ES-I3 (cell line): ENCODE measurements around the gene KDR.

Source experiments
- H3K36me3 ChIP-seq: 2 replicates; pipeline ENCODE4 v1.6.1; 2013; ENCODE audit warnings: mild to moderate bottlenecking, low read length, control low read depth, moderate library complexity; ENCODE audit not compliant: insufficient read depth
- H3K4me1 ChIP-seq: 2 replicates; pipeline ENCODE4 v1.6.1; 2013; ENCODE audit warnings: mild to moderate bottlenecking, control low read depth, low read length; ENCODE audit not compliant: insufficient read depth
- H3K9ac ChIP-seq: 2 replicates; pipeline ENCODE4 v1.6.1; 2013; ENCODE audit warnings: low read depth, mild to moderate bottlenecking, low read length, moderate library complexity
- H3K9me3 ChIP-seq: 2 replicates; pipeline ENCODE4 v1.6.1; 2013; ENCODE audit warnings: mild to moderate bottlenecking, low read length, moderate library complexity; ENCODE audit not compliant: control insufficient read depth, insufficient read depth

KDR gene

GRCh38 chr4:55110131-55110530, 15.3 kb downstream of the KDR start:
- H3K9ac ChIP-seq: no peak overlapping the region
- peaks cover 47% of the 10 kb centered on the region for H3K36me3 ChIP-seq
- no peaks in the 10 kb centered on the region for H3K9me3 ChIP-seq
- H3K4me1 ChIP-seq: no peaks in the 10 kb centered on the region

GRCh38 chr4:55107054-55107453, 18.3 kb downstream of the KDR start:
- Histone ChIP-seq H3K36me3 (peaks cover 46% of the 10 kb centered on the region), H3K9me3 (no peaks in the 10 kb centered on the region), H3K9ac (no peak overlapping the region), H3K4me1 (no peaks in the 10 kb centered on the region)

GRCh38 chr4:55103224-55103623, 22.2 kb downstream of the KDR start:
- H3K4me1 ChIP-seq: no peaks in the 10 kb centered on the region
- no peaks in the 10 kb centered on the region for H3K9me3 ChIP-seq
- no peak overlapping the region for H3K9ac ChIP-seq
- H3K36me3 ChIP-seq: peaks cover 52% of the 10 kb centered on the region

- H3K9me3 ChIP-seq: no peaks in the 10 kb centered on the region
- no peak overlapping the region for H3K9ac ChIP-seq
- H3K36me3 ChIP-seq: peaks cover 60% of the 10 kb centered on the region
- H3K4me1 ChIP-seq: no peaks in the 10 kb centered on the region
These were observed 25.6 kb downstream of the KDR start for GRCh38 chr4:55099816-55100215.

- H3K9me3 ChIP-seq: no peaks in the 10 kb centered on the region
- no peaks in the 10 kb centered on the region for H3K4me1 ChIP-seq
- H3K36me3 ChIP-seq: peaks cover 55% of the 10 kb centered on the region
- no peak overlapping the region for H3K9ac ChIP-seq
These were observed 26.8 kb downstream of the KDR start for GRCh38 chr4:55098456-55099204.

- no peaks in the 10 kb centered on the region for H3K4me1 ChIP-seq
- H3K9ac ChIP-seq: no peak overlapping the region
- no peaks in the 10 kb centered on the region for H3K9me3 ChIP-seq
- H3K36me3 ChIP-seq: peaks cover 53% of the 10 kb centered on the region
These were observed 28.8 kb downstream of the KDR start for GRCh38 chr4:55096619-55097018.

GRCh38 chr4:55096045-55096444, 29.4 kb downstream of the KDR start:
- Histone ChIP-seq H3K4me1 (no peaks in the 10 kb centered on the region), H3K36me3 (peaks cover 51% of the 10 kb centered on the region), H3K9me3 (no peaks in the 10 kb centered on the region), H3K9ac (no peak overlapping the region)

- Histone ChIP-seq H3K36me3 (peaks cover 49% of the 10 kb centered on the region), H3K9ac (no peak overlapping the region), H3K9me3 (no peaks in the 10 kb centered on the region), H3K4me1 (peaks cover 6% of the 10 kb centered on the region; the same call in 1 of the 2 replicates)
These were observed 32.9 kb downstream of the KDR start for GRCh38 chr4:55092504-55092903.

GRCh38 chr4:55089916-55090315, 35.5 kb downstream of the KDR start:
- Histone ChIP-seq H3K9me3 (no peaks in the 10 kb centered on the region), H3K9ac (no peak overlapping the region), H3K4me1 (peaks cover 7% of the 10 kb centered on the region; the same call in 1 of the 2 replicates), H3K36me3 (peaks cover 55% of the 10 kb centered on the region)

GRCh38 chr4:55087913-55088260, 37.5 kb downstream of the KDR start:
- H3K36me3 ChIP-seq: peaks cover 71% of the 10 kb centered on the region
- H3K9ac ChIP-seq: no peak overlapping the region

GRCh38 chr4:55087009-55087912, 38.1 kb downstream of the KDR start:
- Histone ChIP-seq H3K4me1 (peaks cover 7% of the 10 kb centered on the region; the same call in 1 of the 2 replicates), H3K36me3 (peaks cover 69% of the 10 kb centered on the region)

More at GRCh38 chr4:55087913-55088260, 37.5 kb downstream of the KDR start:
- Histone ChIP-seq H3K9me3 (no peaks in the 10 kb centered on the region), H3K4me1 (peaks cover 7% of the 10 kb centered on the region; the same call in 1 of the 2 replicates)

GRCh38 chr4:55086578-55086977, 38.8 kb downstream of the KDR start:
- Histone ChIP-seq H3K36me3 (peaks cover 70% of the 10 kb centered on the region), H3K4me1 (peaks cover 7% of the 10 kb centered on the region; the same call in 1 of the 2 replicates), H3K9me3 (no peaks in the 10 kb centered on the region), H3K9ac (no peak overlapping the region)

More at GRCh38 chr4:55087009-55087912, 38.1 kb downstream of the KDR start:
- Histone ChIP-seq H3K9me3 (no peaks in the 10 kb centered on the region), H3K9ac (no peak overlapping the region)

GRCh38 chr4:55083735-55084134, 41.7 kb downstream of the KDR start:
- H3K36me3 ChIP-seq: peaks cover 60% of the 10 kb centered on the region
- no peak overlapping the region for H3K9ac ChIP-seq

GRCh38 chr4:55082756-55083155, 42.6 kb downstream of the KDR start:
- Histone ChIP-seq H3K4me1 (peaks cover 18% of the 10 kb centered on the region), H3K9me3 (no peaks in the 10 kb centered on the region), H3K9ac (no peak overlapping the region), H3K36me3 (peaks cover 58% of the 10 kb centered on the region)

More at GRCh38 chr4:55083735-55084134, 41.7 kb downstream of the KDR start:
- Histone ChIP-seq H3K4me1 (peaks cover 22% of the 10 kb centered on the region), H3K9me3 (no peaks in the 10 kb centered on the region)
